Measurements from ENCODE around the gene SPHK2. TPM values are rescaled to one million over a fixed set of nuclear protein-coding genes. Genes with fewer than 3 reads are reported as not detected.

SPHK2 gene
- total RNA-seq, 4 donors from 2014 or later, result 41.8 to 185 (median 68.7) TPM

Other genes with a start within 250 kb of the SPHK2 start
- gene KDELR1, start 228.0 kb upstream of the SPHK2 start, total RNA-seq, result 100 to 1,000 TPM in 3 of 4 donors, 10 to 100 TPM in 1; 80.6 to 146 (median 120) TPM
- gene GRIN2D, start 225.8 kb upstream of the SPHK2 start, total RNA-seq, result 1 to 10 TPM in 1 of 4 donors, under 1 TPM in 2, not detected in 1; 0.32 to 3.8 (median 0.41) TPM
- gene GRWD1, start 173.5 kb upstream of the SPHK2 start, total RNA-seq, result 10 to 100 TPM in 3 of 4 donors, 1 to 10 TPM in 1; 9.4 to 49.7 (median 13.6) TPM
- under 1 TPM in 2 of 4 donors, not detected in 2; 0.41 to 0.64 TPM for gene KCNJ14, start 163.9 kb upstream of the SPHK2 start, total RNA-seq
- gene CYTH2, start 150.1 kb upstream of the SPHK2 start, total RNA-seq, result 100 to 1,000 TPM in 2 of 4 donors, 10 to 100 TPM in 2; 61.1 to 410 (median 171) TPM
- 1 to 10 TPM in 2 of 4 donors, under 1 TPM in 1, not detected in 1; 0.68 to 2.4 (median 1.1) TPM for gene LMTK3, start 107.7 kb upstream of the SPHK2 start, total RNA-seq
- under 1 TPM in 2 of 4 donors, not detected in 2; 0.32 to 0.41 TPM for gene SULT2B1, start 67.3 kb upstream of the SPHK2 start, total RNA-seq
- not detected for gene SPACA4, start 12.8 kb upstream of the SPHK2 start, total RNA-seq
- gene FAM83E, start 4.4 kb upstream of the SPHK2 start, total RNA-seq, result 100 to 1,000 TPM in 3 of 4 donors, 10 to 100 TPM in 1; 97.0 to 746 (median 203) TPM
- 1,000 to 10,000 TPM; 1,394 to 2,260 (median 1,686) TPM for gene RPL18, start 328 bp upstream of the SPHK2 start, total RNA-seq
- 10 to 100 TPM in 3 of 4 donors, 1 to 10 TPM in 1; 8.7 to 13.8 (median 11.6) TPM for gene DBP, start 17.9 kb downstream of the SPHK2 start, total RNA-seq
- gene CA11, start 26.7 kb downstream of the SPHK2 start, total RNA-seq, result 1 to 10 TPM in 2 of 4 donors, not detected in 2; 1.4 to 2.5 TPM
- gene NTN5, start 53.5 kb downstream of the SPHK2 start, total RNA-seq, result 1 to 10 TPM in 1 of 4 donors, under 1 TPM in 1, not detected in 2; 0.41 to 1.1 TPM
- 10 to 100 TPM; 32.5 to 68.6 (median 55.1) TPM for gene FUT2, start 76.5 kb downstream of the SPHK2 start, total RNA-seq
- gene MAMSTR, start 100.2 kb downstream of the SPHK2 start, total RNA-seq, result 1 to 10 TPM in 2 of 4 donors, under 1 TPM in 1, not detected in 1; 0.55 to 2.2 (median 1.6) TPM
- gene RASIP1, start 121.1 kb downstream of the SPHK2 start, total RNA-seq, result 10 to 100 TPM in 2 of 4 donors, 1 to 10 TPM in 2; 3.0 to 11.1 (median 7.0) TPM
- not detected for gene IZUMO1, start 127.4 kb downstream of the SPHK2 start, total RNA-seq
- under 1 TPM; 0.27 to 1.00 (median 0.58) TPM for gene FUT1, start 133.1 kb downstream of the SPHK2 start, total RNA-seq
- gene FGF21, start 136.0 kb downstream of the SPHK2 start, total RNA-seq, result not detected
- gene BCAT2, start 191.5 kb downstream of the SPHK2 start, total RNA-seq, result 10 to 100 TPM; 32.4 to 51.5 (median 42.8) TPM
- gene HSD17B14, start 217.0 kb downstream of the SPHK2 start, total RNA-seq, result 10 to 100 TPM in 1 of 4 donors, 1 to 10 TPM in 3; 3.5 to 15.1 (median 5.4) TPM
- gene PLEKHA4, start 249.1 kb downstream of the SPHK2 start, total RNA-seq, result 10 to 100 TPM in 2 of 4 donors, 1 to 10 TPM in 2; 2.6 to 34.4 (median 10.3) TPM

Measured in transverse colon (tissue), 4 donors.